Activated CD8-positive, alpha-beta memory T cell treated with anti-CD3 and anti-CD28 coated beads for 1 hour (primary cell): ENCODE results near the gene OR8K3.

Experiments
- DNase-seq, 2 donors: peaks; one replicate each; pipeline ENCODE4 v3.0.0-alpha.2; 2020; ENCODE audit warnings: low read depth in 1 of 2; ENCODE audit errors: extremely low read depth in 1 of 2

Gene OR8K3

GRCh38 chr11:56314844-56315243 is at the start of gene OR8K3:
TSS of gene OR8K3 (plus strand) at chr11:56315144. CDS start at chr11:56318307, 3,163 bp downstream.
- DNase-seq = no peak

DNA sequence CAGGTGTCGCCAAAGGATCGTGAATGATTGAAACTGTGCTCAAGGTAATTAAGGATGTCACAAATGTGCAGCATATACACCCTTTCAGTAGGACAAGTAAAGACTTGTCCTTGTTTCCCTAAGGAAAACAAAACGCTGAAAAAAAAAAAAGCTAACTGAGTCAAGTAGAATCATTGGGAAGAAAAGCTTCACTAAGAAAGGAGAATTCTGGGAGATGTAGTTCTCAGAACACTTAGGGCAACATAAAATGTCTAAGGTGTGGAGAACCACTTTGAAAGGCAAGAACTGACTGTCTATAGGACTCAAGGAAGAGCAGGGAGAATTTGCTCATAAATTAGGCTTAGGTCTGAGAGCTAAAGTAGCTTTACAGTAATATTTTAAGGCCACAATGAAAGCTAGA is 43.9 kb upstream of the OR8K3 start:
- no peak for DNase-seq

- no peak for DNase-seq
These were observed 41.1 kb upstream of the OR8K3 start, which contains the start of gene OR5T1 for GRCh38 chr11:56273854-56274253. TSS of gene OR5T1 (plus strand) at chr11:56274154. CDS start at chr11:56275639, 1,485 bp downstream.

DNA sequence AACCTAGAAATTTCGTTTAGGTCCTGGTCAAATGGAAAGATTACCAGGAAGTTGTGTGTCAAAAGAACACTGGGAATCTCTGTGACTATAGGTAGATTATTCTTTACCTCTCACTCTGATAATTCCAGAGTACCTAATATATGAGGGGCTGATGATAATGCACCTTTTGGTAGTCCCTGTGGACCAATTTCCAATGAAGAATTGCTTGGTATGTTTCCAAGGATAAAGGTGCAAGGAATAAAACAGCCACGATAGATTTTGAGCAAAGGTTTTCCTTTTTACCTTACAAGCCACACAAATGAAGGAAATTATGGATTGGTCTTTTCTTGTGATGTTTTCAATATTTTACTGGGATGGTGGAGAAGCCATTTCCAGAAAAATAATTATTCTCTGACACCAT is 22.8 kb upstream of the OR8K3 start, which contains the start of gene OR8H1:
Gene OR8H1 (minus strand): TSS at position 101 of the 400 bp plus-strand sequence. CDS start 1,192 bp downstream, outside the sequence.
- DNase-seq = no peak

DNA sequence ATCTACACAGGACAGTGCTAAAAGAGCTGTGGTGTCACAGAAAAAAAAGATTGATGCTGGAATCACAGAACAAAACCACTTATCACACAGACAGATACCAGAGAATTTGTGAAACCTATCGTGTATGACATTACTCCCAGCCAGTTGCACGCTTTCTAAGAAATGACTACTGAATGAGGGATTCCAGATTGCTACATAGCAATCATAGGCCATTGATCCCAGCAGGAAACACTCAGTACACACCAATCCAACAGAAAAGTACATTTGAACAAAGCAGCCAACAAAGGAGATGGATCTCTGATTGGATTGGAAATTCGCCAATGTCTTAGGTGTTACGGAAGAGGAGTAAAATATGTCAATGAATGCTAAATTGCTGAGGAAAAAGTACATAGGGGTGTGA is 18.0 kb upstream of the OR8K3 start:
- no peak for DNase-seq

GRCh38 chr11:56307836-56308235 is 7.1 kb upstream of the OR8K3 start:
- DNase-seq = no peak

- DNase-seq = no peak
These were observed 17.0 kb downstream of the OR8K3 start for GRCh38 chr11:56331861-56332491.

DNA sequence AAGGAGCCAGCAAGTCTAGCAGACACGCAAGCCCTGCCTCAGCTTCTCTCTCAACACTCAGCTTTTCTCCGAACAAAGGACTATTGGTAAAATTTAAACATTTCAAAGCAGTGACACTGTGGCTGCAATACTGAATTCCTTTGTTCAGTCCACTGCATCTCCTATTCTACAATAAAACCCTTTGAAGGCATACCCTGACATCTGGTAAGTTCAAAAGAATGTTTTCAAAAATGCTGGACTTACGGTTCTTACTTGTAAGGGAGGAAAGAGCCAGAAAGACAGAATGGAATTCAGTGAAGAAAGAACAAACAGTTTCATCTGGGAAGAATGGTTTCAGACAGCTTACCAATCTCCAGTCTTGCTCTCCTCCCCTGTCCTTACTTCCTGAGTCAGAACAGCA is 18.2 kb downstream of the OR8K3 start:
- DNase-seq = no peak

DNA sequence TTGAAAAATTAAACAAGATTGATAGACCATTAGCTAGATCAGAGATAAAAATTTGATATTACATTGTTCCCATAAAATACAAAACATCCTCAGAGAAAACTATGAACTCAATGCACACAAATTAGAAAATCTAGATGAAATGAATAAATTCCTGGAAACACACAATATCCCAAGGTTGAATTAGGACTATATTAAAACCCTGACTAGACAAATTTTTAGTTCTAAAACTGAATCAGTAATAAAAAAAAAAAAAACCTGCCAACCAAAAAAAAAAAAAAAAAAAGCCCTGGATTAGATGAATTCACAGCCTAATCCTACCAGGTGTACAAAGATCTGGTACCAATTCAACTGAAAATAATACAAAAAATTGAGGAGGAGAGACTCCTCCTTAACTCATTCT is 25.3 kb downstream of the OR8K3 start:
- DNase-seq = no peak

GRCh38 chr11:56345739-56346138 is 30.8 kb downstream of the OR8K3 start, which contains the start of gene OR8K1:
TSS of gene OR8K1 (plus strand) at chr11:56346039. CDS start at chr11:56346039, 0 bp downstream.
- no peak for DNase-seq

DNA sequence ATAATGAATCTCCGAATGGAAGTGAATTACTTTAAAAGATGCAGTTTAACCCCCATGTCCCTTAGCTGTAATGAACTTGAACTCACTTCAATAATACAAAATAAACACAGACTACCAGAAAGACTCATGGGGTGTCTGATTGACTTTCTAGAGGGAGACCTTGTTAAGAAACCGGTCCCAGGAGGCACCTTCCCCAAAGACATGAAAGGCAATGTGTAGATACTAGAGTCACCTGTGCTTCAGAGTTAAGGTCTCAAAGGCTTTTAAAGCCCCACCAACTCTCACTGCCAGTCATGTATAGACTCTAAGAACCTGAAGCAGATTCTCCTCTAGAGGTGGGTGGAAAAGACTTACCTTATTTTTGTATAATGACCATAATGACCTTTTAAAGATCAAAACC is 39.0 kb downstream of the OR8K3 start, which contains the start of gene OR8J1:
Gene OR8J1 (plus strand): TSS at position 301 of the 400 bp plus-strand sequence. CDS start 5,956 bp downstream, outside the sequence.
- DNase-seq = no peak
